CD4-positive, CD25-positive, alpha-beta regulatory T cell (primary cell): ENCODE measurements around the gene DHX16. TPM values are rescaled to one million over a fixed set of nuclear protein-coding genes. Genes with fewer than 3 reads are reported as not detected.

Source experiments
- ATAC-seq, 2 donors: fragments of 150-1000 bp; cut with Tn5 transposase; one replicate each; pipeline ENCODE4 v1.10.0; 2021; ENCODE audit warnings: low read depth in 2 of 2, moderate number of reproducible peaks in 2 of 2, moderate library complexity in 1 of 2
- DNase-seq, 3 donors: peaks; one replicate each; pipeline versions ENCODE4 v3.0.0 to v3.0.0-alpha.2; 2012 to 2022; ENCODE audit warnings: mixed read lengths in 1 of 3
- H3K27ac ChIP-seq: one replicate; pipeline ENCODE4 v1.7.0; 2013; ENCODE audit warnings: mild to moderate bottlenecking, low read length; ENCODE audit not compliant: insufficient read depth, poor library complexity, severe bottlenecking
- H3K27me3 ChIP-seq: one replicate; pipeline ENCODE4 v1.7.0; 2013; ENCODE audit warnings: low read length; ENCODE audit not compliant: control insufficient read depth, insufficient read depth
- H3K36me3 ChIP-seq: one replicate; pipeline ENCODE4 v1.7.0; 2013; ENCODE audit warnings: mild to moderate bottlenecking, low read length, moderate library complexity; ENCODE audit not compliant: control insufficient read depth, insufficient read depth
- H3K4me1 ChIP-seq: 2 replicates; pipeline ENCODE4 v1.7.0; 2013; ENCODE audit warnings: mild to moderate bottlenecking, low read length; ENCODE audit not compliant: insufficient read depth, control insufficient read depth, poor library complexity, severe bottlenecking
- H3K4me3 ChIP-seq: one replicate; pipeline ENCODE4 v1.7.0; 2013; ENCODE audit warnings: low read depth, mild to moderate bottlenecking, low read length, moderate library complexity
- H3K9me3 ChIP-seq, 2 experiments: 1 replicate in 1 of 2; 2 replicates in 1 of 2; pipeline ENCODE4 v1.7.0; 2013; ENCODE audit warnings: low read length in 2 of 2, mild to moderate bottlenecking in 1 of 2, moderate library complexity in 1 of 2; ENCODE audit not compliant: control insufficient read depth in 2 of 2
- H3K27ac Mint-ChIP-seq, 3 donors: one replicate each; pipeline ENCODE4 v1.8.0; 2020 to 2022; ENCODE audit warnings: mild to moderate bottlenecking in 3 of 3, mixed read lengths in 3 of 3, moderate library complexity in 2 of 3
- H3K27me3 Mint-ChIP-seq: one replicate; pipeline ENCODE4 v1.8.0; 2022; ENCODE audit warnings: mild to moderate bottlenecking, mixed read lengths
- H3K36me3 Mint-ChIP-seq: one replicate; pipeline ENCODE4 v1.8.0; 2020; ENCODE audit warnings: mixed read lengths
- H3K4me1 Mint-ChIP-seq, 4 donors: one replicate each; pipeline ENCODE4 v1.8.0; 2020 to 2022; ENCODE audit warnings: mixed read lengths in 4 of 4, mild to moderate bottlenecking in 1 of 4
- H3K4me3 Mint-ChIP-seq, 4 donors: one replicate each; pipeline ENCODE4 v1.8.0; 2020 to 2022; ENCODE audit warnings: mild to moderate bottlenecking in 4 of 4, mixed read lengths in 4 of 4, moderate library complexity in 3 of 4
- H3K9me3 Mint-ChIP-seq, 7 donors: one replicate each; pipeline ENCODE4 v1.8.0; 2020 to 2022; ENCODE audit warnings: mixed read lengths in 7 of 7, mild to moderate bottlenecking in 3 of 7, moderate library complexity in 2 of 7
- polyA plus RNA-seq, 4 donors: library from polyadenylated mRNA; unstranded; fragments of 300-500 nt; fragmentation: Illumina TruSeq; gene quantifications; one replicate each; pipeline ENCODE4 v1.2.3, GENCODE V29; 2021
- total RNA-seq: library from RNA; stranded (reverse); gene quantifications from one replicate; pipeline ENCODE4 v1.2.3, GENCODE V29; 2022

DHX16 gene
- total and polyA plus RNA-seq, 5 donors from 2014 or later = 13.2 to 33.8 (median 18.7) TPM

DNA sequence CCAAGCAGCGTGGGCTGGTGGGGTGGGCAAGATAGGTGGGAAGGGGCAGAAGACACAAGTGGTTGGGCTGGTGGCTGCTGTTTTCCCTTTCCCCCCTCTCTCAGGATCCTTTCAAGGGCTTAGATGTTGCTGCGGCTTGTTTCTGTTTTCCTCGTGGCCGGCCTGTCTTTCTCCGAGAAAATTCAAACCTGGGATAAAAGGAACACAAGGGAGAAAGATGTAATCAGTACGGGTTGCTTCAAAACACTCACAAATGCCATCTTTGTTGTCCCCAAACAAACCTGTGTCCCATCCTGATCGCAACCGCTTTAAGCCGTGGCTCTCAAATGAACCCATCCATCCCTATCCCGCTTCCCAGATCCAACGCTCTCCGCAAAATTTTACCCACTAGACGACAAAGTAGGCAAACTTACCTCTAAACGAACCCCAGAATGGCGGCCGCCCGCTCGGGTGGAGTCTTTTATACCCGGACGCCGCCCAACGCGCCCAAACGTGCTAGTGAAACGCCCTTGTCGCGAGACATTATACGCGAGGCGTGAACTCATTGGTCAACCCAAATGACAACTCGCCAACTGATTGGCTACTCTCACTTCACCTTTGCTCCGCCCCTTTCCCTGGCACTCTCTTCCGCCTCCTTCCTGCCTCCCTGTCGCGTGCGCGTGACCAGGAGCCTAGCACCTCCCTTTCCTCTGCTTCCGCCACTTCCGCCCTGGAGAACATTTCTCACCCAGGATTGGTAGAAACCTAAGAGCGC, 55.8 kb downstream of the DHX16 start, which contains the start of gene PPP1R10:
TSS of gene PPP1R10 (minus strand) at position 433 of the 754 bp plus-strand sequence. CDS start 7,299 bp downstream, outside the sequence.
- peak within 1 kb of the TSS; percentile 100 for H3K27ac Mint-ChIP-seq
- H3K4me3 Mint-ChIP-seq = peak within 1 kb of the TSS; percentile 96 to 100 (median 97)
- Histone ChIP-seq H3K27me3 (no peaks in the 10 kb centered on the region), H3K27ac (peak within 1 kb of the TSS; percentile 98), H3K36me3 (peaks cover 39% of the 10 kb centered on the region), H3K4me1 (peaks cover 38% of the 10 kb centered on the region), H3K4me3 (peak within 1 kb of the TSS; percentile 100), H3K9me3 (no peaks in the 10 kb centered on the region)
- H3K4me1 Mint-ChIP-seq = peaks cover 15 to 43% (median 32%) of the 10 kb centered on the region in 4 donors
- peaks cover 18% of the 10 kb centered on the region for H3K27me3 Mint-ChIP-seq
- peaks cover 0 to 3% (median 0%) of the 10 kb centered on the region in 7 donors for H3K9me3 Mint-ChIP-seq
- peaks cover 37% of the 10 kb centered on the region for H3K36me3 Mint-ChIP-seq
- peak; percentile 76 to 80 for ATAC-seq
- peak; percentile 99 to 100 (median 100) for DNase-seq

- Mint-ChIP-seq H3K9me3 (peaks cover 0 to 3% (median 0%) of the 10 kb centered on the region in 7 donors), H3K27ac (peak overlapping the region; percentile 100), H3K4me3 (peak overlapping the region; percentile 96 to 100 (median 97)), H3K27me3 (peaks cover 18% of the 10 kb centered on the region), H3K36me3 (peaks cover 42% of the 10 kb centered on the region), H3K4me1 (peaks cover 23 to 48% (median 39%) of the 10 kb centered on the region in 4 donors)
- H3K27ac ChIP-seq = peak overlapping the region; percentile 98
- no peaks in the 10 kb centered on the region for H3K9me3 ChIP-seq
- DNase-seq = peak in 2 of 3 donors; percentile 64 to 69
- H3K4me1 ChIP-seq = peaks cover 44% of the 10 kb centered on the region
- H3K4me3 ChIP-seq = peak overlapping the region; percentile 100
- peaks cover 34% of the 10 kb centered on the region for H3K36me3 ChIP-seq
- H3K27me3 ChIP-seq = no peaks in the 10 kb centered on the region
- no peak for ATAC-seq
Measured at GRCh38 chr6:30615958-30616810, 56.6 kb downstream of the DHX16 start.

DNA sequence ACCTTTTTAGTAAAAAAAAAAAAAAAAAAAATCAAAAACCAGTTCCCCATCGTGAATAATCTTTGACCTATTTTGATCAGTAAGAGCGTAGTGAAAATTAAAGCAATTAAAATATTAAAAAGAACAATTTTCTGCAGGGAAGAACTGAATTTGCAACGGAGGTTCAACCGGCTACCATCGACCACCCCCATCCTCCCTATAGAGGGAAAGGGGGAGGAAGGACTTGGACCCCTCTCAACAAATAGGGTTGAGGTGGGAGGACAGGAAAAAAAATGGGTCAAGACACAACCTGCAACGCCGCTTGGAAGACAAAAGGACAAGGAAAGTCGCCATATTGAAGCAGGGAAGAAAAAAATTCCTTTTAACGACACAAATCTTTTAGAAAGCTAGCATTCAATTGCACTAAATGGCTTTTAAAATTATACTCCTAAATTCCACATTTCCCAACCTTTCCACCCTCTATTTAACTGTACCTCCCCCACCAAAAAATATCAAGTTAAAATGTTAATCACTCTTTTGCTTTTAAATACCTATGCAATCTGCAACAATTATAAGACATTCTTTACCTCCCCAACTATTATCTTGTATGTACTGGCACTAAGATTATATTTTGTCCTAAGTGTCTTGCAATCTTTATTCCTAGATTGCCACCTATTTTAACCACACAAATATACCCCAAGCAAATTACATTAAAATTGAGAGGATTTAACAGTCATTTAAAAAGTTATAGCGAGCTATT, 57.4 kb downstream of the DHX16 start:
- H3K27me3 ChIP-seq = no peaks in the 10 kb centered on the region
- Mint-ChIP-seq H3K9me3 (peaks cover 0 to 3% (median 0%) of the 10 kb centered on the region in 7 donors), H3K4me1 (peaks cover 25 to 56% (median 45%) of the 10 kb centered on the region in 4 donors), H3K4me3 (peak overlapping the region; percentile 96 to 100 (median 97)), H3K27ac (peak overlapping the region; percentile 100), H3K27me3 (peaks cover 18% of the 10 kb centered on the region), H3K36me3 (peaks cover 42% of the 10 kb centered on the region)
- peak in 1 of 3 donors; percentile 70 for DNase-seq
- peak overlapping the region; percentile 100 for H3K4me3 ChIP-seq
- H3K27ac ChIP-seq = peak overlapping the region; percentile 98
- ATAC-seq = no peak
- no peaks in the 10 kb centered on the region for H3K9me3 ChIP-seq
- H3K36me3 ChIP-seq = peaks cover 29% of the 10 kb centered on the region
- H3K4me1 ChIP-seq = peaks cover 47% of the 10 kb centered on the region

GRCh38 chr6:30614843-30615218, 58.0 kb downstream of the DHX16 start:
- Mint-ChIP-seq H3K36me3 (peaks cover 42% of the 10 kb centered on the region), H3K4me3 (peak overlapping the region; percentile 96 to 100 (median 97)), H3K27ac (peak overlapping the region; percentile 100), H3K27me3 (peaks cover 18% of the 10 kb centered on the region), H3K9me3 (peaks cover 0 to 3% (median 0%) of the 10 kb centered on the region in 7 donors), H3K4me1 (peaks cover 30 to 61% (median 51%) of the 10 kb centered on the region in 4 donors)
- Histone ChIP-seq H3K36me3 (peaks cover 26% of the 10 kb centered on the region), H3K9me3 (no peaks in the 10 kb centered on the region), H3K4me3 (peak overlapping the region; percentile 100), H3K27me3 (no peaks in the 10 kb centered on the region), H3K27ac (peak overlapping the region; percentile 98), H3K4me1 (peaks cover 53% of the 10 kb centered on the region)
- DNase-seq = peak; percentile 85 to 99 (median 94)
- peak; percentile 60 to 65 for ATAC-seq

- Histone ChIP-seq H3K9me3 (no peaks in the 10 kb centered on the region), H3K27ac (peak overlapping the region; percentile 98), H3K27me3 (no peaks in the 10 kb centered on the region), H3K36me3 (peaks cover 22% of the 10 kb centered on the region), H3K4me3 (peak overlapping the region; percentile 100), H3K4me1 (peaks cover 55% of the 10 kb centered on the region)
- ATAC-seq (no peak), DNase-seq (no peak)
- peak overlapping the region; percentile 96 to 100 (median 97) for H3K4me3 Mint-ChIP-seq
- H3K36me3 Mint-ChIP-seq = peaks cover 43% of the 10 kb centered on the region
- H3K27ac Mint-ChIP-seq = peak overlapping the region; percentile 95 to 100 (median 100)
- H3K27me3 Mint-ChIP-seq = peaks cover 17% of the 10 kb centered on the region
- H3K4me1 Mint-ChIP-seq = peaks cover 34 to 63% (median 54%) of the 10 kb centered on the region in 4 donors
- peaks cover 0 to 3% (median 0%) of the 10 kb centered on the region in 7 donors for H3K9me3 Mint-ChIP-seq
Measured at GRCh38 chr6:30614044-30614842, 58.6 kb downstream of the DHX16 start.

DNA sequence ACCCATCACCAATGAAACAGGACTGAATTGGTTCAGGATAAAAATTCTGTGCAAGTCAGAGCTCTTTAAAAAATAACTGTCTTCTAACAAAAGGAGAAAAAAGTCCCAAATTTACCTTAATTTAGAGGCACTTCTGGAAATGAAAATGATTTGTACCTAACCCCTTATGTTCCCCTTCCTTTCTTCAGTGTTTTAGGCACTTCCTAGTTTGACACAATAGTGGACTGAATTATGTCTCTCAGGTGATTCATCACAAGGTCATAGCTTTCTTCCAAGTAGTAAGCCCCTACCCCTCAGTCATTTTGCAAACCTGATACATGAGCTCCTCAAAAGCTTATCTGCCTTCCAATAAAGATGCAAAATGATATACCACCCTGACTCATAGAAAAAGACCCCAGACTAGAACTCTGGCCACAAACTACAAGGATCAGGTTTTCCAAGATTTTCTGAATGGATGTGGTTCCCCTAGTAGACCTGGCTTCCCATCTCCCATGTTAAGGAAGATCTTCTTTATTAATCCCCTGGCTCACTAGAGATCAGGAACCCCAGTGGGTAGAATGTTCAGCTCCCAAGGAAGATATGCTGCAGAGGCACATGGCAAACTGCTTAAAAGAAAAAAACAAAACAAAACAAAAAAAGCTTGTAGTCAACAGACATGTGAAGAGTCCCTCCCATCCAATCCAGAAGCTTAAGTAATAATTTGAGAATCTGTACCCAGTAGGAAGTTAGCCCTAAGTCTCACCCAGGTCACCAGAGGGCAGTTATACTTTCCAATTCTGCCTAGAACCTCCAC, 59.4 kb downstream of the DHX16 start:
- DNase-seq = no peak
- Histone ChIP-seq H3K27me3 (no peaks in the 10 kb centered on the region), H3K36me3 (peaks cover 29% of the 10 kb centered on the region), H3K27ac (peak overlapping the region; percentile 98), H3K9me3 (no peaks in the 10 kb centered on the region), H3K4me1 (peaks cover 53% of the 10 kb centered on the region), H3K4me3 (peak overlapping the region; percentile 100)
- peaks cover 15% of the 10 kb centered on the region for H3K27me3 Mint-ChIP-seq
- H3K9me3 Mint-ChIP-seq = peaks cover 0 to 3% (median 0%) of the 10 kb centered on the region in 7 donors
- peaks cover 46% of the 10 kb centered on the region for H3K36me3 Mint-ChIP-seq
- peaks cover 37 to 64% (median 57%) of the 10 kb centered on the region in 4 donors for H3K4me1 Mint-ChIP-seq
- H3K27ac Mint-ChIP-seq = peak overlapping the region; percentile 87 to 100 (median 100)
- ATAC-seq = no peak
- peak overlapping the region; percentile 96 to 100 (median 97) for H3K4me3 Mint-ChIP-seq
